HepG2 (cell line): Measurements from ENCODE around the gene MED20. TPM values are rescaled to one million over a fixed set of nuclear protein-coding genes. Genes with fewer than 3 reads are reported as not detected.

Experiments used
- CBX2 ChIP-seq, 2 experiments: fragments of 200-600 bp in 1 of 2; sonication (generic); formaldehyde crosslinking in 1 of 2; IDR thresholded peaks; 2 replicates each; pipeline versions ENCODE4 v1.7.0 to v1.8.1; 2018 to 2022; ENCODE audit warnings: low read depth in 2 of 2, low read length in 1 of 2, mild to moderate bottlenecking in 1 of 2, missing genetic modification reagents in 1 of 2
- CSRNP1 ChIP-seq: sonication (generic); formaldehyde crosslinking; IDR thresholded peaks from 2 replicates; pipeline ENCODE4 v1.8.1; 2023; ENCODE audit warnings: mild to moderate bottlenecking, missing genetic modification reagents
- GMEB2 ChIP-seq: IDR thresholded peaks from 2 replicates; pipeline ENCODE4 v1.6.1; 2016; ENCODE audit warnings: missing biosample characterization, missing genetic modification reagents, low read depth
- KAT7 ChIP-seq: IDR thresholded peaks from 2 replicates; pipeline ENCODE4 v1.6.1; 2018; ENCODE audit warnings: borderline replicate concordance, missing compliant biosample characterization
- KLF6 ChIP-seq: IDR thresholded peaks from 2 replicates; pipeline ENCODE4 v1.8.0; 2016; ENCODE audit warnings: missing biosample characterization, missing genetic modification reagents
- MED1 ChIP-seq: sonication (generic); formaldehyde crosslinking; IDR thresholded peaks from 2 replicates; pipeline ENCODE4 v1.4.0; 2020; ENCODE audit warnings: missing genetic modification reagents
- POLR2G ChIP-seq: fragments of 200-400 bp; formaldehyde crosslinking; IDR thresholded peaks from 2 replicates; pipeline ENCODE4 v1.6.1; 2018; ENCODE audit warnings: mild to moderate bottlenecking, low read depth, low read length, moderate library complexity
- PRDM15 ChIP-seq: sonication (generic); formaldehyde crosslinking; IDR thresholded peaks from 2 replicates; pipeline ENCODE4 v1.4.0; 2020; ENCODE audit warnings: missing genetic modification reagents
- TAF1 ChIP-seq: sonication (generic); formaldehyde crosslinking; IDR thresholded peaks from 2 replicates; pipeline ENCODE4 v1.4.0; 2020; ENCODE audit warnings: missing genetic modification reagents
- ZBTB4 ChIP-seq: sonication (generic); formaldehyde crosslinking; IDR thresholded peaks from 2 replicates; pipeline ENCODE4 v1.4.0; 2020; ENCODE audit warnings: missing genetic modification reagents, mild to moderate bottlenecking, borderline replicate concordance
- ZBTB7B ChIP-seq: sonication (generic); formaldehyde crosslinking; IDR thresholded peaks from 2 replicates; pipeline ENCODE4 v1.4.0; 2020; ENCODE audit warnings: missing genetic modification reagents
- ZNF547 ChIP-seq: sonication (generic); formaldehyde crosslinking; IDR thresholded peaks from 2 replicates; pipeline ENCODE4 v1.5.1; 2020; ENCODE audit warnings: mild to moderate bottlenecking, missing genetic modification reagents
- ZNF577 ChIP-seq: sonication (generic); formaldehyde crosslinking; IDR thresholded peaks from 2 replicates; pipeline ENCODE4 v1.4.0; 2020; ENCODE audit warnings: mild to moderate bottlenecking, low read depth, missing genetic modification reagents, borderline replicate concordance
- ZNF605 ChIP-seq: sonication (generic); formaldehyde crosslinking; IDR thresholded peaks from 2 replicates; pipeline ENCODE4 v1.8.0; 2022; ENCODE audit warnings: mild to moderate bottlenecking, missing genetic modification reagents
- ZNF782 ChIP-seq: sonication (generic); formaldehyde crosslinking; IDR thresholded peaks from 2 replicates; pipeline ENCODE4 v1.4.0; 2020; ENCODE audit warnings: missing genetic modification reagents, mild to moderate bottlenecking, borderline replicate concordance
- ZNF792 ChIP-seq: IDR thresholded peaks from 2 replicates; pipeline ENCODE4 v1.6.1; 2016
- ZNF878 ChIP-seq: sonication (generic); formaldehyde crosslinking; IDR thresholded peaks from 2 replicates; pipeline ENCODE4 v1.8.1; 2023; ENCODE audit warnings: mild to moderate bottlenecking, missing genetic modification reagents, moderate library complexity
- ZSCAN20 ChIP-seq: sonication (generic); formaldehyde crosslinking; IDR thresholded peaks from 2 replicates; pipeline ENCODE4 v1.4.0; 2020; ENCODE audit warnings: missing genetic modification reagents, mild to moderate bottlenecking, borderline replicate concordance
- polyA plus RNA-seq, 8 experiments: library from polyadenylated mRNA; depleted of rRNA in 3 of 8; stranded (reverse) in 7 of 8; unstranded in 1 of 8; fragments of >200 nt; fragmentation: Illumina TruSeq in 4 of 8; extraction: Trizol in 4 of 8; gene quantifications; 2 replicates each; pipeline versions ENCODE4 v1.2.1 to v1.2.3, GENCODE V29; 2011 to 2016; ENCODE audit warnings: low read depth in 4 of 8, missing spikeins in 1 of 8, mixed read lengths in 1 of 8; ENCODE audit not compliant: insufficient read depth in 1 of 8
- total RNA-seq, 5 experiments: library from RNA; depleted of rRNA; stranded (reverse); fragments of >200 nt; fragmentation: Illumina TruSeq; extraction: Trizol; gene quantifications; 2 replicates each; pipeline ENCODE4 v1.2.3, GENCODE V29; 2016; ENCODE audit warnings: low read depth in 1 of 5

MED20 gene
- total and polyA plus RNA-seq, 2 of the 13 experiments (the other 11 are each of a cell fraction or from before 2014, with no cell fraction given) = 28.1 to 41.1 TPM

DNA sequence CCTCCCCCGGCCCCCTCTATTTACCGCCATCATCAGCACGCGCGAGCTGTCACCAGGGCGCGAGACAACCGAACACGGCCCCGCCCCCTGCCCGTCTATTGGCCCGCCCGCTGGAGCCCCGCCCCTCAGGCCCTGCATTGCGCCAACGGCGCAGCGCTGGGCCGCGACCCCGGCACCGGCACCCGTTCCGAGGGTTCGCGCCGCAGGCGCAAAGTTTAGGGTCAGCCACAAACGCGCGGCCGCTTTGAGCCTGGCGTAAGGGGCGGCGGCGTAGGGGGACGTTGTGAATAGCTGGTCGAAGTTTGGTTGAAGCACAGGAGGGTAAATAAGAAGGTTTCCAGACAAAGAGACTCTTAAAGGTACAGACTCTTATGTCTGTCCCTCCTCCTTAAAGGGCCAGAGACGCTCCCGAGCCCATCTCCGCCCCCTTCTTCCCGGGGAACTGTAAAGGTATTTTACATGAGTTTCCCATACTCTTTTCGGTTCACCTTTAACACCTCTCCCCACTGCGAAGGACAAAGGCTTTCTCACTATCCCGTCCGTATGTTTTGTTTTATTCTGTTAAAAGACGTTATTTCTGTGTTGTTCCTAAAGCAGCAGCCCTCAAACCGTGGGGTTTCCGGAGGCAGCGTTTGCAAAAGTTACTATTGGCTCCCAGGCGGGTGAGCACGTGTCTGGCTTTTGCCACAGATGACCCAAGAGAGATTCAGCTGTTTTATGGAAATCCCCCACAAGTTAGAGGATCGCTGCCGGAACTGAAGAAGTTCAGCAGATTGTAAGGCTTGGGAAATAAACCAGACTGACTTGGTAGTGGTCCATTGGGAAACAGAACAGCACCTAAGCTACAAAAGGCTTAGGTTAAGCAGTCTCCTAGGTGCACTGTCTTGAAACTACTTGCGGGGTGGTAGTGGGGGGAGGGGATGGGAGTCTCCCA is 25.4 kb downstream of the MED20 start, which contains the start of gene USP49 (continued):
- TF ChIP-seq ZBTB7B (CRISPR knock-in tag) = peak; percentile 48; the same call in 1 of the 2 replicates
- TF ChIP-seq ZNF605 (CRISPR knock-in tag) = 0 out of 2 replicates have a peak, but pooled peaks have one; percentile 39
- no peak for TF ChIP-seq CBX2 (IDR thresholded peaks at IDR 0.05; ENCODE audit: low read depth, low read length)
- no peak for TF ChIP-seq CBX2 (CRISPR knock-in tag; IDR thresholded peaks at IDR 0.05; ENCODE audit: low read depth)
- TF ChIP-seq ZNF792 (CRISPR knock-in tag) = no peak; the same call in 1 of the 2 replicates
- TF ChIP-seq TAF1 (CRISPR knock-in tag) = no peak
- TF ChIP-seq MED1 (CRISPR knock-in tag) = no peak
- TF ChIP-seq ZNF547 (CRISPR knock-in tag) = 0 out of 2 replicates have a peak, but pooled peaks have one; percentile 39
- no peak for TF ChIP-seq CSRNP1 (CRISPR knock-in tag)
- TF ChIP-seq ZNF878 (CRISPR knock-in tag) = no peak
- TF ChIP-seq GMEB2 (CRISPR knock-in tag) = peak; percentile 37; the same call in 1 of the 2 replicates
- TF ChIP-seq KAT7 (CRISPR knock-in tag) = no peak
- TF ChIP-seq PRDM15 (CRISPR knock-in tag) = no peak
- no peak for TF ChIP-seq ZNF782 (CRISPR knock-in tag)
- no peak for TF ChIP-seq ZNF577
- no peak for TF ChIP-seq ZSCAN20 (CRISPR knock-in tag)
- no peak for TF ChIP-seq ZBTB4
- TF ChIP-seq POLR2G = peak; percentile 56; the same call in 1 of the 2 replicates
- TF ChIP-seq KLF6 (CRISPR knock-in tag) = no peak
